EH (cell line): Measurements from ENCODE around the gene GRAMD2A.
A peak's percentile ranks its signal among the peaks of the same experiment; 100 is the strongest.

Source experiments
- DNase-seq: peaks from one replicate; pipeline ENCODE4 v3.0.0-alpha.2; 2015; ENCODE audit warnings: low read depth

GRAMD2A gene

GRCh38 chr15:72136170-72137051 lies 61.2 kb downstream of the GRAMD2A start:
- no peak for DNase-seq

GRCh38 chr15:72135719-72136118 lies 61.9 kb downstream of the GRAMD2A start:
- DNase-seq = peak; percentile 14

GRCh38 chr15:72133211-72133610 lies 64.4 kb downstream of the GRAMD2A start:
- no peak for DNase-seq

GRCh38 chr15:72131922-72132321 lies 65.7 kb downstream of the GRAMD2A start:
- no peak for DNase-seq

- DNase-seq = peak; percentile 28
Measured at GRCh38 chr15:72130272-72130671, 67.3 kb downstream of the GRAMD2A start.

- no peak for DNase-seq
Measured at GRCh38 chr15:72128359-72128758, 69.2 kb downstream of the GRAMD2A start.

GRCh38 chr15:72127724-72128322 lies 69.8 kb downstream of the GRAMD2A start:
- DNase-seq = no peak

GRCh38 chr15:72124218-72124617 lies 73.4 kb downstream of the GRAMD2A start:
- DNase-seq = no peak

- DNase-seq = peak; percentile 97
Measured at GRCh38 chr15:72118017-72118978, 79.3 kb downstream of the GRAMD2A start, which contains the start of the genes MYO9A and SENP8. Gene MYO9A, minus strand, starts transcription at chr15:72118150. Its CDS starts 71,587 bp downstream, at chr15:72046563. Gene SENP8, plus strand, starts transcription at chr15:72118403. Its CDS starts 21,221 bp downstream, at chr15:72139624.

GRCh38 chr15:72117486-72118016 lies 80.0 kb downstream of the GRAMD2A start:
- DNase-seq = peak; percentile 87

- peak; percentile 46 for DNase-seq
Measured at GRCh38 chr15:72116731-72117485, 80.7 kb downstream of the GRAMD2A start.

GRCh38 chr15:72113347-72114031 lies 84.1 kb downstream of the GRAMD2A start:
- DNase-seq = peak; percentile 10

GRCh38 chr15:72112805-72113204 lies 84.8 kb downstream of the GRAMD2A start:
- no peak for DNase-seq

- no peak for DNase-seq
Measured at GRCh38 chr15:72112116-72112515, 85.5 kb downstream of the GRAMD2A start.

GRCh38 chr15:72110355-72110754 lies 87.2 kb downstream of the GRAMD2A start:
- DNase-seq = peak; percentile 54
